ENCODE results near the gene IMMP2L.

Gene IMMP2L

GRCh38 chr7:111264111-111264868 is 298.0 kb downstream of the IMMP2L start:
- Histone ChIP-seq H2AFZ (ENCODE audit: low read depth, low read length) (no peak overlapping the region), H3K9ac (ENCODE audit: low read depth, low read length) (no peak overlapping the region), H3K4me1 (ENCODE audit: insufficient read depth, low read length) (no peaks in the 10 kb centered on the region), H3K27ac (ENCODE audit: low read length) (no peak overlapping the region), H3K79me2 (ENCODE audit: insufficient read depth, low read length) (no peaks in the 10 kb centered on the region), H3K36me3 (ENCODE audit: insufficient read depth, low read length) (no peaks in the 10 kb centered on the region), H3K27me3 (ENCODE audit: insufficient read depth, low read length, poor library complexity) (no peaks in the 10 kb centered on the region), H4K20me1 (ENCODE audit: insufficient read depth, low read length) (no peaks in the 10 kb centered on the region), H3K4me2 (ENCODE audit: insufficient read depth, low read length) (no peak overlapping the region), H3K4me3 (ENCODE audit: low read depth in 1 of 2, low read length in 2 of 2) (no peak overlapping the region), H3K9me3 (ENCODE audit: insufficient read depth, low read length, severe bottlenecking) (no peaks in the 10 kb centered on the region)
- TF ChIP-seq EZH2 (IDR thresholded peaks at IDR 0.05; ENCODE audit: borderline replicate concordance, low read depth, low read length, severe bottlenecking) (no peak), CTCF (IDR thresholded peaks at IDR 0.05; ENCODE audit: borderline replicate concordance, extremely low read depth, low read length, poor library complexity, severe bottlenecking) (no peak)
- ATAC-seq (ENCODE audit: insufficient read depth, low read depth) (no peak), DNase-seq (no peak)

GRCh38 chr7:111262293-111263116 is 299.8 kb downstream of the IMMP2L start:
- no peak overlapping the region for H3K27ac ChIP-seq (ENCODE audit: low read length)
- ATAC-seq (ENCODE audit: insufficient read depth, low read depth), result no peak

GRCh38 chr7:111261496-111261895 is 300.8 kb downstream of the IMMP2L start:
- Histone ChIP-seq H3K27me3 (ENCODE audit: insufficient read depth, low read length, poor library complexity) (no peaks in the 10 kb centered on the region), H3K4me2 (ENCODE audit: insufficient read depth, low read length) (no peak overlapping the region), H3K36me3 (ENCODE audit: insufficient read depth, low read length) (no peaks in the 10 kb centered on the region), H3K4me3 (ENCODE audit: low read depth in 1 of 2, low read length in 2 of 2) (no peak overlapping the region), H2AFZ (ENCODE audit: low read depth, low read length) (no peak overlapping the region), H3K27ac (ENCODE audit: low read length) (no peak overlapping the region), H3K9ac (ENCODE audit: low read depth, low read length) (no peak overlapping the region), H4K20me1 (ENCODE audit: insufficient read depth, low read length) (no peaks in the 10 kb centered on the region), H3K4me1 (ENCODE audit: insufficient read depth, low read length) (no peaks in the 10 kb centered on the region), H3K79me2 (ENCODE audit: insufficient read depth, low read length) (no peaks in the 10 kb centered on the region), H3K9me3 (ENCODE audit: insufficient read depth, low read length, severe bottlenecking) (no peaks in the 10 kb centered on the region)
- no peak for DNase-seq
- no peak for ATAC-seq (ENCODE audit: insufficient read depth, low read depth)
- no peak for TF ChIP-seq EZH2 (IDR thresholded peaks at IDR 0.05; ENCODE audit: borderline replicate concordance, low read depth, low read length, severe bottlenecking)
- no peak for TF ChIP-seq CTCF (IDR thresholded peaks at IDR 0.05; ENCODE audit: borderline replicate concordance, extremely low read depth, low read length, poor library complexity, severe bottlenecking)

More at GRCh38 chr7:111262293-111263116, 299.8 kb downstream of the IMMP2L start:
- no peaks in the 10 kb centered on the region for H3K9me3 ChIP-seq (ENCODE audit: insufficient read depth, low read length, severe bottlenecking)
- no peak overlapping the region for H3K4me3 ChIP-seq (ENCODE audit: low read depth in 1 of 2, low read length in 2 of 2)
- no peaks in the 10 kb centered on the region for H3K36me3 ChIP-seq (ENCODE audit: insufficient read depth, low read length)
- H3K4me2 ChIP-seq (ENCODE audit: insufficient read depth, low read length), result no peak overlapping the region
- H3K27me3 ChIP-seq (ENCODE audit: insufficient read depth, low read length, poor library complexity), result no peaks in the 10 kb centered on the region
- TF ChIP-seq CTCF (IDR thresholded peaks at IDR 0.05; ENCODE audit: borderline replicate concordance, extremely low read depth, low read length, poor library complexity, severe bottlenecking) (no peak), EZH2 (IDR thresholded peaks at IDR 0.05; ENCODE audit: borderline replicate concordance, low read depth, low read length, severe bottlenecking) (no peak)
- no peak for DNase-seq
- H4K20me1 ChIP-seq (ENCODE audit: insufficient read depth, low read length), result no peaks in the 10 kb centered on the region
- H3K4me1 ChIP-seq (ENCODE audit: insufficient read depth, low read length), result no peaks in the 10 kb centered on the region
- no peak overlapping the region for H3K9ac ChIP-seq (ENCODE audit: low read depth, low read length)
- no peak overlapping the region for H2AFZ ChIP-seq (ENCODE audit: low read depth, low read length)
- H3K79me2 ChIP-seq (ENCODE audit: insufficient read depth, low read length), result no peaks in the 10 kb centered on the region
